Measurements from ENCODE around the gene ASXL2.
A peak's percentile ranks its signal among the peaks of the same experiment; 100 is the strongest.
"Not testable (repeated sequence)": the region's sequence is repeated elsewhere in the genome, so short reads cannot be mapped to it uniquely, and the experiment has no call there.

Gene ASXL2

GRCh38 chr2:25736899-25737515, 141.3 kb downstream of the ASXL2 start:
- DNase-seq (ENCODE audit: low read depth in 2 of 2): no peak

GRCh38 chr2:25735835-25736234, 142.5 kb downstream of the ASXL2 start:
- no peak for DNase-seq (ENCODE audit: low read depth in 2 of 2)

GRCh38 chr2:25728559-25728958, 149.7 kb downstream of the ASXL2 start:
- no peak for DNase-seq (ENCODE audit: low read depth in 2 of 2)

GRCh38 chr2:25726522-25726921, 151.8 kb downstream of the ASXL2 start:
- DNase-seq (ENCODE audit: low read depth in 2 of 2): no peak

GRCh38 chr2:25725877-25726276, 152.4 kb downstream of the ASXL2 start:
- no peak for DNase-seq (ENCODE audit: low read depth in 2 of 2)

GRCh38 chr2:25724756-25725155, 153.5 kb downstream of the ASXL2 start:
- DNase-seq (ENCODE audit: low read depth in 2 of 2): no peak

GRCh38 chr2:25722224-25722623, 156.1 kb downstream of the ASXL2 start:
- no peak for DNase-seq (ENCODE audit: low read depth in 2 of 2)

GRCh38 chr2:25720575-25720974, 157.7 kb downstream of the ASXL2 start:
- DNase-seq (ENCODE audit: low read depth in 2 of 2): no peak

GRCh38 chr2:25714740-25715139, 163.5 kb downstream of the ASXL2 start:
- DNase-seq (ENCODE audit: low read depth in 2 of 2): no peak

GRCh38 chr2:25712455-25712854, 165.8 kb downstream of the ASXL2 start:
- DNase-seq (ENCODE audit: low read depth in 2 of 2): no peak

GRCh38 chr2:25711675-25712354, 166.5 kb downstream of the ASXL2 start:
- no peak for DNase-seq (ENCODE audit: low read depth in 2 of 2)

GRCh38 chr2:25710750-25711149, 167.5 kb downstream of the ASXL2 start:
- DNase-seq (ENCODE audit: low read depth in 2 of 2): no peak

GRCh38 chr2:25709349-25709748, 168.9 kb downstream of the ASXL2 start:
- DNase-seq (ENCODE audit: low read depth in 2 of 2): no peak

- DNase-seq (ENCODE audit: low read depth in 2 of 2): no peak
Observed at GRCh38 chr2:25707927-25708590, 170.2 kb downstream of the ASXL2 start.

GRCh38 chr2:25705575-25705974, 172.7 kb downstream of the ASXL2 start:
- DNase-seq (ENCODE audit: low read depth in 2 of 2): not testable (repeated sequence)

GRCh38 chr2:25701801-25702200, 176.5 kb downstream of the ASXL2 start:
- no peak for DNase-seq (ENCODE audit: low read depth in 2 of 2)

- DNase-seq (ENCODE audit: low read depth in 2 of 2): peak in 1 of 2 donors; percentile 25
Observed at GRCh38 chr2:25700221-25700660, 178.0 kb downstream of the ASXL2 start.

- DNase-seq (ENCODE audit: low read depth in 2 of 2): no peak
Observed at GRCh38 chr2:25699216-25699615, 179.1 kb downstream of the ASXL2 start.

GRCh38 chr2:25698752-25699151, 179.5 kb downstream of the ASXL2 start:
- DNase-seq (ENCODE audit: low read depth in 2 of 2): no peak

- no peak for DNase-seq (ENCODE audit: low read depth in 2 of 2)
Observed at GRCh38 chr2:25697559-25698341, 180.5 kb downstream of the ASXL2 start.

GRCh38 chr2:25692737-25693445, 185.4 kb downstream of the ASXL2 start:
- no peak for DNase-seq (ENCODE audit: low read depth in 2 of 2)

- DNase-seq (ENCODE audit: low read depth in 2 of 2): no peak
Observed at GRCh38 chr2:25692143-25692542, 186.1 kb downstream of the ASXL2 start.
